ENCODE measurements around the gene NAALADL2.
A peak's percentile ranks its signal among the peaks of the same experiment; 100 is the strongest.

Gene NAALADL2

GRCh38 chr3:174884776-174885568 is 25.8 kb downstream of the NAALADL2 start:
- peak; percentile 58 to 70 for DNase-seq
- H3K4me3 ChIP-seq (ENCODE audit: low read depth, low read length): no peak overlapping the region
- no peak overlapping the region for H2AK5ac ChIP-seq (ENCODE audit: low read length)
- no peak overlapping the region for H4K91ac ChIP-seq (ENCODE audit: low read depth, low read length)
- no peak overlapping the region for H3K18ac ChIP-seq (ENCODE audit: low read length)
- H4K8ac ChIP-seq (ENCODE audit: low read depth, low read length): no peak overlapping the region
- H2BK5ac ChIP-seq (ENCODE audit: low read depth, low read length, poor library complexity): no peak overlapping the region
- no peak overlapping the region for H3K9ac ChIP-seq (ENCODE audit: low read length)
- H3K79me1 ChIP-seq (ENCODE audit: low read length): no peaks in the 10 kb centered on the region
- H3K4ac ChIP-seq (ENCODE audit: low read depth, low read length): no peak overlapping the region
- H3K4me2 ChIP-seq (ENCODE audit: low read length): no peak overlapping the region
- no peak overlapping the region for H2BK12ac ChIP-seq (ENCODE audit: low read length)
- H3K36me3 ChIP-seq (ENCODE audit: control insufficient read depth in 1 of 2, insufficient read depth in 2 of 2, low read length in 2 of 2): no peaks in the 10 kb centered on the region
- no CpG with 5 or more reads among the region's 7 CpGs for whole genome bisulfite sequencing (ENCODE audit: extremely low coverage, insufficient coverage, insufficient read length)
- H2AFZ ChIP-seq (ENCODE audit: insufficient read depth, low read length, poor library complexity): no peak overlapping the region
- no peak overlapping the region for H3K14ac ChIP-seq (ENCODE audit: low read length)
- H3K27me3 ChIP-seq (ENCODE audit: insufficient read depth, low read length): no peaks in the 10 kb centered on the region
- no peak overlapping the region for H4K12ac ChIP-seq (ENCODE audit: low read depth, low read length)
- no peak overlapping the region for H3K23ac ChIP-seq (ENCODE audit: low read length)
- H3K79me2 ChIP-seq (ENCODE audit: control insufficient read depth, insufficient read depth, low read length, poor library complexity): no peaks in the 10 kb centered on the region
- no peaks in the 10 kb centered on the region for H3K9me3 ChIP-seq (ENCODE audit: insufficient read depth, low read depth, low read length)
- no peak overlapping the region for H3K27ac ChIP-seq (ENCODE audit: low read depth, low read length)
- H2BK120ac ChIP-seq (ENCODE audit: insufficient read depth, low read length, poor library complexity): no peak overlapping the region
- H3K4me1 ChIP-seq (ENCODE audit: control insufficient read depth in 1 of 2, insufficient read depth in 2 of 2, low read length in 2 of 2): peaks cover 3% of the 10 kb centered on the region in 2 experiments

- WGBS (ENCODE audit: extremely low coverage, insufficient coverage, insufficient read length): no CpG with 5 or more reads among the region's 6 CpGs
- no peak overlapping the region for H3K4ac ChIP-seq (ENCODE audit: low read depth, low read length)
Observed at GRCh38 chr3:174891524-174892203, 32.5 kb downstream of the NAALADL2 start.

GRCh38 chr3:174907027-174907426 is 47.9 kb downstream of the NAALADL2 start:
- H3K27me3 ChIP-seq (ENCODE audit: insufficient read depth, low read length): no peaks in the 10 kb centered on the region
- no peaks in the 10 kb centered on the region for H3K79me2 ChIP-seq (ENCODE audit: control insufficient read depth, insufficient read depth, low read length, poor library complexity)
- H2BK12ac ChIP-seq (ENCODE audit: low read length): no peak overlapping the region
- no peak overlapping the region for H3K18ac ChIP-seq (ENCODE audit: low read length)
- no peaks in the 10 kb centered on the region for H3K4me1 ChIP-seq (ENCODE audit: control insufficient read depth in 1 of 2, insufficient read depth in 2 of 2, low read length in 2 of 2)
- H4K8ac ChIP-seq (ENCODE audit: low read depth, low read length): no peak overlapping the region
- no peak overlapping the region for H3K9ac ChIP-seq (ENCODE audit: low read length)
- no peak overlapping the region for H4K91ac ChIP-seq (ENCODE audit: low read depth, low read length)
- no peak overlapping the region for H3K4ac ChIP-seq (ENCODE audit: low read depth, low read length)
- H3K23ac ChIP-seq (ENCODE audit: low read length): no peak overlapping the region
- DNase-seq: no peak
- H2BK5ac ChIP-seq (ENCODE audit: low read depth, low read length, poor library complexity): no peak overlapping the region
- no peak overlapping the region for H2AFZ ChIP-seq (ENCODE audit: insufficient read depth, low read length, poor library complexity)
- H3K9me3 ChIP-seq (ENCODE audit: insufficient read depth, low read depth, low read length): no peaks in the 10 kb centered on the region
- no peak overlapping the region for H4K12ac ChIP-seq (ENCODE audit: low read depth, low read length)
- no peaks in the 10 kb centered on the region for H3K36me3 ChIP-seq (ENCODE audit: control insufficient read depth in 1 of 2, insufficient read depth in 2 of 2, low read length in 2 of 2)
- no peak overlapping the region for H3K27ac ChIP-seq (ENCODE audit: low read depth, low read length)
- H2AK5ac ChIP-seq (ENCODE audit: low read length): no peak overlapping the region
- no peak overlapping the region for H3K14ac ChIP-seq (ENCODE audit: low read length)
- no peak overlapping the region for H2BK120ac ChIP-seq (ENCODE audit: insufficient read depth, low read length, poor library complexity)
- no peak overlapping the region for H3K4me3 ChIP-seq (ENCODE audit: low read depth, low read length)
- H3K4me2 ChIP-seq (ENCODE audit: low read length): no peak overlapping the region
- no peaks in the 10 kb centered on the region for H3K79me1 ChIP-seq (ENCODE audit: low read length)

More at GRCh38 chr3:174891524-174892203, 32.5 kb downstream of the NAALADL2 start:
- Histone ChIP-seq H4K8ac (ENCODE audit: low read depth, low read length) (no peak overlapping the region), H3K27ac (ENCODE audit: low read depth, low read length) (no peak overlapping the region), H2AK5ac (ENCODE audit: low read length) (no peak overlapping the region), H3K4me1 (ENCODE audit: control insufficient read depth in 1 of 2, insufficient read depth in 2 of 2, low read length in 2 of 2) (no peaks in the 10 kb centered on the region), H3K23ac (ENCODE audit: low read length) (no peak overlapping the region), H3K9ac (ENCODE audit: low read length) (no peak overlapping the region), H4K12ac (ENCODE audit: low read depth, low read length) (no peak overlapping the region), H4K91ac (ENCODE audit: low read depth, low read length) (no peak overlapping the region), H3K27me3 (ENCODE audit: insufficient read depth, low read length) (no peaks in the 10 kb centered on the region), H2AFZ (ENCODE audit: insufficient read depth, low read length, poor library complexity) (no peak overlapping the region), H3K79me1 (ENCODE audit: low read length) (no peaks in the 10 kb centered on the region), H3K79me2 (ENCODE audit: control insufficient read depth, insufficient read depth, low read length, poor library complexity) (no peaks in the 10 kb centered on the region), H3K18ac (ENCODE audit: low read length) (no peak overlapping the region), H2BK12ac (ENCODE audit: low read length) (no peak overlapping the region), H2BK120ac (ENCODE audit: insufficient read depth, low read length, poor library complexity) (no peak overlapping the region), H2BK5ac (ENCODE audit: low read depth, low read length, poor library complexity) (no peak overlapping the region), H3K4me2 (ENCODE audit: low read length) (no peak overlapping the region), H3K4me3 (ENCODE audit: low read depth, low read length) (no peak overlapping the region), H3K36me3 (ENCODE audit: control insufficient read depth in 1 of 2, insufficient read depth in 2 of 2, low read length in 2 of 2) (no peaks in the 10 kb centered on the region), H3K14ac (ENCODE audit: low read length) (no peak overlapping the region), H3K9me3 (ENCODE audit: insufficient read depth, low read depth, low read length) (no peaks in the 10 kb centered on the region)
- no peak for DNase-seq

- Histone ChIP-seq H3K23ac (ENCODE audit: low read length) (no peak overlapping the region), H3K27ac (ENCODE audit: low read depth, low read length) (no peak overlapping the region), H3K4me3 (ENCODE audit: low read depth, low read length) (no peak overlapping the region), H4K91ac (ENCODE audit: low read depth, low read length) (no peak overlapping the region), H2BK12ac (ENCODE audit: low read length) (no peak overlapping the region), H3K4ac (ENCODE audit: low read depth, low read length) (no peak overlapping the region), H2BK120ac (ENCODE audit: insufficient read depth, low read length, poor library complexity) (no peak overlapping the region), H3K79me1 (ENCODE audit: low read length) (no peaks in the 10 kb centered on the region), H2BK5ac (ENCODE audit: low read depth, low read length, poor library complexity) (no peak overlapping the region), H3K14ac (ENCODE audit: low read length) (no peak overlapping the region), H3K9me3 (ENCODE audit: insufficient read depth, low read depth, low read length) (no peaks in the 10 kb centered on the region), H3K36me3 (ENCODE audit: control insufficient read depth in 1 of 2, insufficient read depth in 2 of 2, low read length in 2 of 2) (no peaks in the 10 kb centered on the region), H4K8ac (ENCODE audit: low read depth, low read length) (no peak overlapping the region), H3K79me2 (ENCODE audit: control insufficient read depth, insufficient read depth, low read length, poor library complexity) (no peaks in the 10 kb centered on the region), H3K27me3 (ENCODE audit: insufficient read depth, low read length) (no peaks in the 10 kb centered on the region), H3K4me1 (ENCODE audit: control insufficient read depth in 1 of 2, insufficient read depth in 2 of 2, low read length in 2 of 2) (no peaks in the 10 kb centered on the region), H3K18ac (ENCODE audit: low read length) (no peak overlapping the region), H2AFZ (ENCODE audit: insufficient read depth, low read length, poor library complexity) (no peak overlapping the region), H3K4me2 (ENCODE audit: low read length) (no peak overlapping the region), H3K9ac (ENCODE audit: low read length) (no peak overlapping the region), H4K12ac (ENCODE audit: low read depth, low read length) (no peak overlapping the region), H2AK5ac (ENCODE audit: low read length) (no peak overlapping the region)
- WGBS (ENCODE audit: extremely low coverage, insufficient coverage, insufficient read length): no CpG with 5 or more reads among the region's 4 CpGs
- DNase-seq: no peak
Observed at GRCh38 chr3:174907628-174908407, 48.7 kb downstream of the NAALADL2 start.

Data from trophoblast cell (in vitro differentiated cells and primary cell).